Retina (tissue), 1 donor: ENCODE data around the gene PSAPL1.

Experiments used
- DNase-seq: peaks from one replicate; pipeline ENCODE4 v3.0.0-alpha.2; 2016

Gene PSAPL1

DNA sequence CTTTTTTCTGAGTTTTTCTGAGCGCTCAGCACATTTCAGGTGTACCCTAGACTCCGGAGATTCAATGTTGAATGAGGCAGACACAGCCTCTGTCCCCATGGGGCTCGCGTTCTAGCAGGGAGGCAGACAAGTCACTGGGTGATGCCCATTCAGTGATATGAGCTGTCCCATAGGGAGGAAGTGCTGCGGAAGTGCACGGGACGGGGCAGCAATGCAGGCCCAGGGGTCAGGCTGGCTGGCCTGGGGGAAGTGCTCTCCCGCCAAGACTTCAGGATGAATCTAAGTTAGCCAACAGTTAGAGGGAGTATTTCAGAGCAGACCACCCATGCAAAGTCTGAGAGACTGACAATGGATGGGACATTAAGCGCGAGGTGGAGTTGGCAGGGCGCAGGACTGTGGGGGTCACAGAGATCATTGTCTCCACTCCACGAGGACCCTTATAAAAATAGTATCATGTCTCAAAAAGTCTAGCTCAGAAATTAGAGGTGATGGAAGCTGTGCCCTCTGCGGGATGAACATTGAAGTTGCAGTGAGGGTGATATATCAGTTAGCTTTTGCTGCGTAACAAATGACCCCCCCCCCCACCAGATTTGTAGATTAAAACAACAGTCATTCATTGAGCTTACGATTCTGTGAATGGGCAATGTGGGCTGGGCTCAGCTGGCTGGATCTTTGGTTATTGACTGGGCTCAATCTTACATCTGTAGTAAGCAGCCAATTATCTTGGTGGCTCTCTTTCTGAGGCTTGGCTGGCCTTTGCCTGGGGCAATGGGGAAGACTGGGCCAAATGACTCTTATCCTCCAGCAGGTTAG, 16.4 kb downstream of the PSAPL1 start:
- no peak for DNase-seq

DNA sequence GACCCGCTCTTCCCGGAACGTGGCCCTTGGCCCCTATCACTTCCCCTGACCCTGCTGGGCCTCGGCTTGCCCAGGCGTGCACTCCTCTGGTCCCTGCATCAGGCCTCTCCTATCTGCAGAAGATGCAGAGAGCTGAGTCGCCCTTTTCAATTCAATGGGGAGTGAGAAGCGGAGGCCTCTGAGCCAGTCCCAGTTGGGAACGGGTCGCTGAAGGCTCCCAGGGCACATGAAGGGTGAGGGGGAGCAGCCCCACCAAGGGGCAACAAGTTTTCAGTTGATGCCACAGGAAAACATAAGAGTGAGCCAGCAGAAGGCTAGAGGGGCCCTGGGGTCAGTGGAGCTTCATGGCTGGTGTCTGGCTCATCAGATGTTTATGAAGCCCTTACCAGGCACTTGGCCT, 17.1 kb downstream of the PSAPL1 start:
- DNase-seq = peak; percentile 10

DNA sequence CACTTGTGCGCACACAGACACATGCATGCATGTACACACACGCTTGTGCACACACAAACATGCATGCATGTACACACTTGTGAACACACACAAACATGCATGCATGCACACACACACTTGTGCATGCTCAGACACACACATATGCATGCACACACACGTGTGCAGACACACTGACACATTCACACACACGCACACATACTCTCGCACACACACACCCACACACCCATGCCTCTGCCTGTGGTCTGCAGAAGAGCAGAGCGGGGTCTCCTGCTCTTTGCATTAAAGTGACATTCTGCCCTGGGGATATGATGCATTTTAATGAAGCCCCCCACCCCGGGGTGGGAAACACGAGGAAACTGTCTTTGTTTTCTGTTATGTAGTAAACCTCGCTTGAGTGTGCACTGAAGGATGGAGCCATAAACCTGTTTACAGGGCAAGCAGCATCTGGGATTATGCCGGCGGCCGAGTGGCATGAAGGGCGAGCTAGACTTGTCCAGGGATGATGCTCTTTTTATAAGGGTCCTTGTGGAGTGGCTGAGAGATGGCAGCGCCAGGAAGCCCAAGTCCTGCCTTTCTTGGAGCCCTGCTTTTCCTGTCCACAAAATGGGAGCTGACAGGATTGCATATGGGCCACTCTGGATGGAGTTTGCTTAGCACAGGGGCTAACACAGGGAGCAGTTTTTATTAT, 17.8 kb downstream of the PSAPL1 start:
- DNase-seq = peak; percentile 7

DNA sequence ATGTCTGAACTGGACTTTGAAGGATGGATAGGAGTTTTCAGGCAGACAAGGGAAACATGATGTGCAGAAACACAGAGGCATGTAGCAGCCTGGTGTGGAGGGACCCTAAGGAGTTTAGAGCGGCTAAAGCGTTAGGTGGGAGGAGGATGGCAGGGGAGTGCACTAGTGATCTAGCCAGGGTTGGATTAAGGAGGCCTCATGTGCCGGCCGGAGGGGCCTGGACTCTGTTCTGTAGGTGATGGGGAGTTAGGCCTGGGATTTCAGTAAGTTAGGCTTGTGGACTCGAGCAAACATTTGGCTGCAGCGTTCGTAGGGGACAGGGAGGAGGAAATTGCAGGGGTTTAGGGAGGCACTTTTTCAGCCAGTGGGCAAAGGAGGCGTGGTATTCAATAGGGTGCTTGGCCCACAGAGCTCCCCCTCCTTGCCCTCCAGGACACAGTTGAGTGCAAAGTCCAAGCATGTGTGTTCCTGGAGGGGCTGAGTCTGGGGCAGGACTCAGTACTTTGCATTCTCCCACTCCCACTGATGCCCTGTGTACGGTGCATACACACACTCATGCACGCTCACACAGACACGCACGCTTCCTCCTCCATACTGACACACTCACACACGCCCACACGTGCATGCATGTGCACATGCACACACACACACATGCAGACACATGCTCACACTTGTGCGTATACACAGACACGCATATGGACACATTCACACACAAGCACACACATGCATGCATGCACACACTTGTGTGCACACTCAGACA, 18.6 kb downstream of the PSAPL1 start:
- DNase-seq = no peak

DNA sequence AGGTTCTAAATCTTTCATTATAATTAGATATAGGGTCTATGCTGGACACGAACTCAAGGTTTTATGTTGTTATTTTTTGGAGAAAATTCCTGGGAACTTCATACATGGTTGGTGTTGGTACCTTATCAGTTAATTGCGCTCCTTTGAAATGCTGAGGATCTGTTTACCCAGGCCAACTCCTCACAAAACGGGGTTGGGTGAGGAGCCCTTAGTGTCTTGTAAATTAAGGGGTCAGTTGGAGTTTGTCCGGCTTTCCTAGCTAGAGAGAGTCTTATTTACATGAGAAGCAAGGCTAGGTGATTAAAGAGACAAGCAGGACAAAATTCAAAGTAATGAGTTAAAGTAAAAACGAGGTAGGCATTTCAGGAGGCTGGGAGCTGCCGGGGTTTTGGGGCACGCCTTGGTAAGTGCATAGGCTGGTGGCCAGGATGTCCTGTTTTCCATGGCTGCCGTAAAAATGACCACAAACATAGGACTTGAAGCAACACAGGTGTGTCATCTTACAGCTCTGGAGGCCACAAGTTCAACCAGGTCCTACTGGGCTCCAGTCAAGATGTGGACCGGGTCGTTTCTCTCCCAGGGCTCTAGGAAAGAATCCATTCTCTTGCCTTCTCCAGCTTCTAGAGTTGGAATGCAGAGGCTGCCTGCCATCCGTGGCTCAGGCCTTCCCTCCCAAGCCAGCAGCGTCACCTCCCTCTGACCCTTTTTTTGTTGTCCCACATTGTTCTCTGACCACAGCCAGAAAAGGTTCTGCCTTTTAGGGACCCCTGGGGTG, 19.8 kb downstream of the PSAPL1 start:
- peak; percentile 9 for DNase-seq

DNA sequence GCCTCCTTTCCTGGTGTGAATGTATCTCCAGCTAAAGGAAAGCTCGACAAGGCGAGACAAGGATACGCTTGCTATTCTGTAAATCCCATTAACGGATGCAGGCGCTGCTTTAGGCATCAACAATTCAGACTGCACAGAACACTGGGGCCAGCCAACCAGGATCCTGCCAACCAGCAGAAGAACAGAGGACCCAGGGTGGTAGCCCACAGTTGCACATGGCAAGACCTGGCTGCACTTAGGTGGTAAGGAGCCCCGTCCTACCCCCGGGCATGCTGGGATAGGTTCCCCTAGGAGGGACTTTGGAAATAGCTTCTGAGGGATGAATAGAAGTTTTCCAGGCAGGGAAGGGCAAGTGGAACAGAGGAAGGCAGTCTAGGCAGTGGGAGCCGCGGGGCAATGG, 20.7 kb downstream of the PSAPL1 start:
- peak; percentile 13 for DNase-seq

DNA sequence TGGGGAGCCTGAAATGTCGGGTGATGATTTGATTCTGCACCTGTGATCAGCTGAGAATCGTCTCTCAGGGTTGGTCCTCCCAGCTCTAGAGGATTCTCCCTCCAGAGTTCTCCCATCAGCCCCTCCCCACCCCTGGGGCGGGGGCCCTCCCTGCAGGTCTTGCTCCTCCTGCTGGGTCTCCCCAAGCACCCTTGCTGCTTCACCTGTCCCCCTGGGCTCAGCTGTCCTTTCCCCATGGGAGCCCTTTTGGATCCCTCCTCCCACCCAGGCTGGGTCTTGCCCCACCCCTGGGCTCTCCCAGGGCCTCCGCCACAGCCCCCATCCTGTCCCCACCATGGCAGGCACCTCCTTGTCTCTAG, 22.2 kb downstream of the PSAPL1 start:
- no peak for DNase-seq

DNA sequence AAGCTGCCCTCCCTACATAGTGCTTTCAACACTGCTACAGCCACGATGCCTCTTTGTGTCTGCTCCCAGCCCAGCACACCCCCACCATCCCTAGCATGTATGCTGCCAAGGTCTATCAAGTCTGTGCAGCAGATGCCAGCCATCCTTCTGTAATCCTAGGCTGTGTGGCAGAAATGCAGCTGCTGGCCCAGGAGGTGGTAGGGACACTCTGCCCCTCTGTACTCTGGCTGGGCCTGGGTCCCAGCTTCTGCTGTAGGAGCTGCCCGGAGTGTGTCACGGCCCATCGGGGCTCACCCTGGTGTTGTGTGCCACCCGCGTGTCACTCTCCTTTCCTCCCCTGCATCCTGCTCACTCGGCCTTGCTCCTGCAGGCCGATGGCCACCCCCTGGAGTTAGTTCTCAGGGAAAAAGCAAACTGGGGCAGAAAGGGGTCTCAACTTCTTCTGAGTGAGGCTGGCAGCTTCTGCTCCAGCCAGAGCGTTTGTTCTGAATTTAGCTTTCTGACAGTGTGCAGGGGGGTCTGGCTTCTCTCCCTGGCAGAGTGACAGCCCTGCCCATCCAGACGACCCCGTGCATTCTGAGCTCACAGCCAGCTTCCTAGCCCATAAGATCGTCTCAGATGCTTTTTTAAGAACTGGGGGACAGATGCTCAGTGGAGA, 22.7 kb downstream of the PSAPL1 start:
- peak; percentile 66 for DNase-seq

DNA sequence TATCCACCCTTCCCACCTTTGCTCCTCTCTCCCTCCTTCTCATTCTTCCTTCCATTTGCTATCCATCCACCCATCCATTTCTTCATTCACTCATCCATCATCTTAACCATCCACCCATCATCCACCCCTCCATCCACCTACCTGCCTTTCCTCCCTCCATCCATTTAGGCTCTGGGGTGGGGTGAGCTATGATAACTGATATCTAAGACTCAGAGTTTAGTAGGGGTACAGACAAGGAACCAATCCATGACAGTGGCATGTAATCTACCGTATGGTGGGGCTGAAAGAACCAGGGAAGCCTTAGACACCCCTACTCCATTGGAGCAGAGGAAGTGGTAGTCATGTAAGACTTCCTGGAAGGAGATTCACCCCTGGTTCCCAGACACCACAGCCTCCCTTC, 23.2 kb downstream of the PSAPL1 start:
- DNase-seq = no peak

DNA sequence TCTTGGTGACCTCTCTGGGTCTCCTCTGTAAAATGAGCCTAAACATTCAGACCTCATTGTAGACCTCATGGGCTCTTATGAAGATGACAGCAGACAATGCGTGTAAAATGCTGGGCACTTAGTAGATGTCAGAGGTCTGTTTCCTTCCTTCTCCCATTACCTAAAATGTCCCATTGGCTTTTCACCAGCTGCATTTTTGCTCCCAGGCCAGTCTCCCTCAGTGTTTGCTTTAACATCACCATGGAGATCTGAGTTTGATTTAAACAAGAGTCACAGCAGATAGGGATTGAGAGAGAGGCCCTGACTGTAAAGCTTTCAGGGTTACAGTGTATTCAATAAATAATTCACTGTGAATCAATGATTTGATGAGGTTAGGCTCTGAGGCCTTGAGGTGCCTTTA, 24.3 kb downstream of the PSAPL1 start:
- DNase-seq = no peak

DNA sequence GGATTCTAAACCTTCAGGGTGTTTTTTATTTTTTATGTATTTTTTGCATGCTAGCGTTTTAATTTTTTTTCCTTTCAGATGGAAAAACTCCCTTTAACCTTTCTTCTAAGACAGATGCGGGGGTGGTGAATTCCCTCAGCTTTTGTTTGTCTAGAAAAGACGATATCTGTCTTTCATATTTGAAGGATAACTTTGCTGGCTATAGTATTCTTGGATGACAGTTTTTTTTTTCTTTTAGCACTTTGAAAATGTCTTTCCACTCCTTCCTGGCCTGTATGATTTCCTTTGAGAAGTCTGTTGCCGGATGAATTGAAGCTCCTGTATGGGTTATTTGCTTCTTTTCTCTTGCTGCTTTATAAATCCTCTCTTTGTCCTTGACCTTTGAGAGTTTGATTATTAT, 26.6 kb downstream of the PSAPL1 start:
- peak; percentile 2 for DNase-seq

DNA sequence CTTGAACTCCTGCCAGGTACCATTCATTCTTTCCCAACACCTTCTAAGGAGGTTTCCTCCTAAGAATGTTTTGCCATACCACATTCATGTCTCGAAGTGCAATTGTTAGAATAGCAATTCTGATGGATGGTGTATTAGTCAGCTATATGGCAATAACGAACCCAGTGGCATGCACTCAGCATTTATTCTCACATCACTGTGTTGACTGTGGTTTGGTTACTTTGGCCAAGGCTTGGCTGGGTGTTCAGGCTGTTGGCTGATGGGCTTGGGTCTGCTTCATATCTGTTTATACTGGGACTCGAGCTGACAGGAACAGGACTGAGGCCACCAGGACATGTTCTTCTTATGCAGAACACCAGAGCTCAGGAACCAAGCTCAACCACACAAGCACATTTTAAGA, 31.7 kb downstream of the PSAPL1 start:
- no peak for DNase-seq

DNA sequence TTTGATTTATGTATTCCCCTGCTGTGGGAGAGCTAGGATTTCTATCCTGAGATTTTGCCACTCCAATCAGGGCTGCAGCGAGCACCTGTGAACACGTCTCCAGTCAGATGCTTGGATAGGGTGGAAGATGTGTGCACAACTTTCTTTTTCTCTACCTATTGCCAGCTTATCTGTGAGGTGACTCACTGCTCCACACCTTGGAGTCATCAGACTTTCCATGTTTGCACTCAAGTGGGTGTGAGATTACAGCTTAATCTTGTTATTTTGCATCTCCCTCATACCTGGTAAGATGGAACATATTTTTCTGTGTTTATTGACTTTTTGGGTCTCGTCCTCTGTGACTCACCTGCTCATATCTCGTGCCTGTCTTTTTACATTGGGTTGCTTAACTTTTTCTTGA, 32.2 kb downstream of the PSAPL1 start:
- no peak for DNase-seq

DNA sequence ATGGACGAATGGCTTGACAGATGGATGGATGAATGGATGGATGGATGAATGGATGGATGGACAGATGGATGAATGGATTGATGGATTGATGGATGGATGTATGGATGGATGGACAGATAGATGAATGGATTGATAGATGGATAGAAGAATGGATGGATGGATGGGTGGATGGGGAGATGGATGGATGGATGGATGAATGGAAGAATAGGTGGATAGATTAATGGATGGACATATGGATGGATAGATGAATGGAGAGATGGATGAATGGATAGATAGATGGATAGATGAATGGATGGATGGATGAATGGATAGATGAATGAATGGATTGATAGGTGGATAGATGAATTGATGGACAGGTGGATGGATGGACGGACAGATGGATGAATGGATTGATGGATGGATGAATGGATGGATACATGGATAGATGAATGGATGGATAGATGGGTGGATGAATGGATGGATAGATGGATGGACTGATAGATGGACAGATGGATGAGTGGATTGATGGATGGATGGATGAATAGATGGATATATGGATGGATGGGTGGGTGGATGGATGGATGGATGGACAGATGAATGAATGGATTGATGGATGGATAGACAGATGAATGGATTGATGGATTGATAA, 33.9 kb downstream of the PSAPL1 start:
- no peak for DNase-seq

DNA sequence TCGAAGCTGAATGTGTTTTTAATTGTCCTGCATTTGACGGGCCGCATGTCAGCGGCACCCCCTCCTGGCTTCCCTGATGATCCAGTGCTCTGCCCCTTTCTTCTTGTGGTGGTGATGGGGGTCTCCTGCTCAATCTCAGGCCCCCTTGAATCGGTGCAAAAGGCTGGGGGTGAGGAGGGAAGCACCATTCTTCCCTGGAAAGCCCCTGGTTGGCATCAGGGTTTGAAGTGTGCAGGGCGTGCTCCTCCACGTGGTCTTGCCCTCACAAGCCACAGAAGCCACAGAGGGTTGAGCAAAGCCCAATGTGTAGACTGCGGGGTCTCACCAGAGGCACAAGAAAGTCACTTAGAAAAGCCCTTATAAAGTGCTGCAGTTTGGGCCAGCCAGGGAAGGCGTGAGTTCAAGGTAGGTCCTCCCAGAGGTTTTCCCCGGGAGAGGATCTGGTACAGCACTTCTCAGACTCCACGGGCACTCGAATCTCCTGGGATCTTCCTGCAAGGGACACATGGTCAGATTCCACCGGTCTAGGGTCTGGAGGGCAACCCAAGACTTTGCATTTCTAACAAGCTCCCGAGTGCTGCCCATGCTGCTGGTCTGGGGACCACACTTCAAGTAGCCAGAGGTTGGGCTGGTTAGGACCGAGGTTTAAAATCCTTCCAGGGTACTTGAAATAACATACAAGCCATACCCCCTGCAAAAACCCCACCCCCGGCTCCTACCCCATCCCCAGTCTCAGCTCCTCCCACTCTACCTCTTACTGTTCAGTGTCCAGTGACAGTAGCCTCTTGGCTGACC, 35.1 kb downstream of the PSAPL1 start:
- no peak for DNase-seq

DNA sequence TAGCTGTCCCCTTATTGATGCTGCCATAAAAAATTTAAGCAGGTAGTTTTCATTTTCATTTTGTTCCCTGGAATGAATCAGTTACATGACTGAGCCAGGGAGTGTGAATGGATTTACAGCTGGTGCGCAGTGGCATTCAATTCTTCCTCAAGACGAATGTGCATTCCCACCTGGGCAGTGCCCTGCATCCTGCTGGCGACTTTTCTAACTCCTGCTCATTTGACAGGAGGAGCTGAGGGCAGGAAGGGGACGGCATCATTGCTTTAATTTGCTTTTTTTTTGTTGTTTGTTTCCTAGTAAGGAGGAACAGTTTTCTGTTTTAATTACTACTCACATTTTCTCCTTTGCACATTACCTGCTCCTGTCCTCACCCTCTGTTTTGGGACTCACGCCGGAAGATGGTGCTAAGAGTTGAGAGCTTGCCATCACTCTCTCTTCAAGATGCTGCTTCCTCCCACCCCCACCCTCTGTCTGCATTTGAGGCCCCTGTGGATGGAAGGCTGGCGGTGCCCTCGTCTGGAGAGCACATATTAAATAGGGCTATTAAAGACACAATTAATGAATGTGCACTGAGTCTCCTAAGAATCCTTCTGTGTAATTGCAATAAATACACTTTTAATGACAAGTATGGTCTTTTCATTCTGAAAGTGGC, 35.8 kb downstream of the PSAPL1 start:
- peak; percentile 58 for DNase-seq

DNA sequence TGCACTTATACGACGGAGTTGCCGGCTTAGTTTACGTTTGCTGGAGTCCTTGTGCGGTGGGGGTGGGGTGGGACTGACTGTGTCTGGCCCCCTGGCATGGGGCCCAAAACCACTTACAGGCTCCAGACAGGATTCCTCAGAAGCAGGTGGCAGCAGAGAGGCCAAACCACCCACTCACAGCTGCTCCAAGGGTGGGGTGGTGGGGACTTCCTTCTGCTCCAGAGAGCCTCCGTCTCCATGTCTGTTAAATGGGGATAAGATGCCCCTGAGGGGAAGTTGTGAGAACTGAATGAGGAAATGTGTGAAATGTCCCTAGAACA, 36.7 kb downstream of the PSAPL1 start:
- DNase-seq = peak; percentile 70

DNA sequence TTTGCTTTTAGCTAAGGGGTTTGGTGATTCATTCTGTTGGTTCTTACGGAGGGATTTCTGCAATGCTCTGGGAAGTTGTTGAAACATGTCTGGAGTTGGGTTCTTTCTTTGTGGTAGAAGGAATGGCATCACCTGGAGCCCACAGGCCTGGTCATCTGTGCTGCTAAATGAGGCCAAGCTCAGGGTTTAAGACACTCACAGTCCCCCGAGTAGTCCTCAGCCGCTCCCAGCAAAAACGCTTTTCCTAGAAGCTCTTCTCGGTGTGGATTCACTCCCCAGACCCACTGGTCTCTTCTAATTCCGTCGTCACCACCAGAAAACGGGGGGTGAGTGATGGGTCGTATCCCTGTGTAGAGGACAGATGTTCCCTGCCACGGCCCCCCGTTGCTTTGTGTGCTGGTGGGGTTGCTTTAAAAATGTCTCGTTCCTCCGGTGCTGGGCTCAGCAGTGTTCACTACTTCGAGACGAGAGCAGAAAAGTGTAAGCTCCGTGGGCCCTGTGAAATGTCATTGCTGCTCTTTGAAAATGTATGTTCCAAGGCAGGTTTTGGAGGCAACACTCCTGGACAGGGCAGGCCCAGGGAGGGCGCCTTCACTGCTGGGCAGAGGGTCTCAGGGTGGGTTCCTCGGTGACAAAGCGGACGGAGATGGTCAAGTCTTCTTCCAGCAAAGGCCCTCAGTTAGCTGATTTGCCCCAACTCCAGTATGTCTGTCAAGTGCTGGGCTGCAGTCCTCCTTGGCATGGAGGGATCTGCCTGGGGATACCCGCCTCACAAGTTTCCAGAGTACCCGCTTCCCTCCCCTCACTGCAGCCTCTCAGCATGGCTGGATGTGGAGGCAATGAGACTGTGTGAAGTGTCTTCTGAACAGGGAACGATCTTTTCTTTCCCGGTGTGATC, 37.3 kb downstream of the PSAPL1 start:
- DNase-seq = peak; percentile 57

DNA sequence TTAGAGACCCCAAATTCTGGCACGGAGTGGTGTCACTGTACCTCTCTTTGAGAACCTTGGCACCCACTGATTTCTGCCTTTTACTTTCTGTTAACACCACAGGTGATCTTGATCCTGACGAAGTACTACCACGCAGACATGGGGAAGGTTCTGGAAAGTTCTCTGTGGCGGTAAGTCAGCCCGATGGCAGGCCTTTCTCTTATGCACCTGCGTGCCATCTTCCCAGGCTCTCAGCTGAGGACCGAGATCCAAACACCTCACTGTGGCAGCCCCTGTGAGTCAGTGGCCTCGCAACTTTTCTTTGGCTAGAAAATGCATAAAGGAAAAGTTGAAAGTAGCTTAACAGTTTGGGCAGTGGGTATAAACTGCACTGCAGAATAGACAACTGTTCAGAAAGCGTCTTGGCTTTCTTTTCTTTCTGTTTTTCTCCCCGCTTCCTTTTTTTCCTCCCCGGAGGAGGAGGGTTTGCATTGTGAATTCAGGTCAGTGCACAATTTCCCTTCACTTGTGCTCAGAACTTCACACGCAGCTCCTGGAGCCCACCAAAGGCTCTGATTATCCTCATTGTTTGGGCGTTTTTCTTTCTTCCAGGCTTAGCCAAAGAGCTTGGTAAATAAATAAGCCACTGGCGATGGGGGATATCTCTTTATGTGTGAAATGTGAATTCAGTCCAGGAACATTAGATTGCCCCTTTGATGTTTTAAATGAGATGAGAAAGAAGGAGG, 38.4 kb downstream of the PSAPL1 start:
- DNase-seq = peak; percentile 81
